Measurements from ENCODE around the gene GPR37. TPM values are rescaled to one million over a fixed set of nuclear protein-coding genes. Genes with fewer than 3 reads are reported as not detected.

The GPR37 gene
- total RNA-seq, 1 donor = under 0.01 TPM

DNA sequence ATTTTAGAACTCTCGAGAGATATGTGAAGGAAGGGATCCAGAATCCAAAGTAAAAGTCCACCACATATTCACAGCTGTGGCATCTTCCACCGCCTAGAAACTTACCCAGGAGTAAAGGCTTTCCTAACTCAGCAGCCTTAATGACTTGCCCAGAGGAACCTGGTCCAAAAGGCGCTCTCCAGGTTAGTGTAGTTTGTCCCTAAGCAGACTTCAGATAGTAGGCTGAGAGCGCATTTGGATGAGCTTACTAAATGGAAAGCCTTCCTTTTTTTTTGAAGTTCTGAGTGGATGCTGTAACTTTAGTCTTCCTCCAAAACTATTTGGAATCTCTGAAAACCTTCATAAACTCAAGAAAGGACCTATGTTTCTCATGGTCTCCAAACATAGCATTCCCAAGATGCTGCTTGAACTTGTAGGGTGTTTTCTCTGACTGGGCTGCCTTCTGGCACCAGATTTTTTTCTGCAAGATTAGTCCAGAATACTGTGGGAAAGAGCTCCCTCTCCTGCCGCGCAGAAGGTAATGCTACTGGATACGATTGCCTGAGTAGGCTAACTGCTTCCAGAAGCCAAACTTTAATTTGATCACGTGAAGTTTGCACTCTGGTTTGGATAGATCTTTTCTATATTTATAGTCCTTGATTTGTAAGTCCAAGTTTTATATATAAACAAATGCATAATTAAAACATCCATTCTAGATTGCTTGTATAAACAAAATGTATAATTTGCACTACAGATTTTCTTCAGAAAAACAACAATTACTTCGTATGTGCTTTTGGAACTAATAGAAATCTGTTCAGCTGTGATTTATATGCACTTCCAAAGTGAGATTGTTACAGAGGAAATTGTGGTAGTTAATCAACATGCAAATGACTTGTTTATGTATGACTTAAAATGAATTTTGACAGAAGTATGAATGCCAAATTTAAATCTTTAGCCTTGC is 19.6 kb upstream of the GPR37 start:
- Histone ChIP-seq H3K27ac (ENCODE audit: low read depth, low read length) (no peak overlapping the region), H3K4me2 (ENCODE audit: insufficient read depth, low read length) (no peak overlapping the region), H3K79me2 (ENCODE audit: insufficient read depth, low read length) (no peaks in the 10 kb centered on the region), H2AFZ (ENCODE audit: low read length) (no peak overlapping the region), H3K4me3 (ENCODE audit: insufficient read depth, low read length) (no peak overlapping the region), H3K9me3 (ENCODE audit: low read depth, low read length) (no peaks in the 10 kb centered on the region), H3K27me3 (ENCODE audit: insufficient read depth, low read length) (no peaks in the 10 kb centered on the region), H4K20me1 (ENCODE audit: insufficient read depth, low read length) (no peaks in the 10 kb centered on the region), H3K4me1 (ENCODE audit: insufficient read depth, low read length) (no peaks in the 10 kb centered on the region), H3K36me3 (ENCODE audit: insufficient read depth, low read length) (no peaks in the 10 kb centered on the region)
- peak; percentile 58 for DNase-seq (ENCODE audit: insufficient read length, low spot score, missing footprints)
- TF ChIP-seq, protein P1, sequence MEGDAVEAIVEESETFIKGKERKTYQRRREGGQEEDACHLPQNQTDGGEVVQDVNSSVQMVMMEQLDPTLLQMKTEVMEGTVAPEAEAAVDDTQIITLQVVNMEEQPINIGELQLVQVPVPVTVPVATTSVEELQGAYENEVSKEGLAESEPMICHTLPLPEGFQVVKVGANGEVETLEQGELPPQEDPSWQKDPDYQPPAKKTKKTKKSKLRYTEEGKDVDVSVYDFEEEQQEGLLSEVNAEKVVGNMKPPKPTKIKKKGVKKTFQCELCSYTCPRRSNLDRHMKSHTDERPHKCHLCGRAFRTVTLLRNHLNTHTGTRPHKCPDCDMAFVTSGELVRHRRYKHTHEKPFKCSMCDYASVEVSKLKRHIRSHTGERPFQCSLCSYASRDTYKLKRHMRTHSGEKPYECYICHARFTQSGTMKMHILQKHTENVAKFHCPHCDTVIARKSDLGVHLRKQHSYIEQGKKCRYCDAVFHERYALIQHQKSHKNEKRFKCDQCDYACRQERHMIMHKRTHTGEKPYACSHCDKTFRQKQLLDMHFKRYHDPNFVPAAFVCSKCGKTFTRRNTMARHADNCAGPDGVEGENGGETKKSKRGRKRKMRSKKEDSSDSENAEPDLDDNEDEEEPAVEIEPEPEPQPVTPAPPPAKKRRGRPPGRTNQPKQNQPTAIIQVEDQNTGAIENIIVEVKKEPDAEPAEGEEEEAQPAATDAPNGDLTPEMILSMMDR (IDR thresholded peaks at IDR 0.05; ENCODE audit: extremely low read depth, low read depth, low read length) = peak; percentile 87

GRCh38 chr7:124783271-124783670 is 17.7 kb upstream of the GPR37 start:
- TF ChIP-seq, protein P1 (IDR thresholded peaks at IDR 0.05; ENCODE audit: extremely low read depth, low read depth, low read length) = no peak
- Histone ChIP-seq H3K4me3 (ENCODE audit: insufficient read depth, low read length) (no peak overlapping the region), H4K20me1 (ENCODE audit: insufficient read depth, low read length) (no peaks in the 10 kb centered on the region), H3K36me3 (ENCODE audit: insufficient read depth, low read length) (no peaks in the 10 kb centered on the region), H3K4me2 (ENCODE audit: insufficient read depth, low read length) (no peak overlapping the region), H3K79me2 (ENCODE audit: insufficient read depth, low read length) (no peaks in the 10 kb centered on the region), H3K27ac (ENCODE audit: low read depth, low read length) (no peak overlapping the region), H3K4me1 (ENCODE audit: insufficient read depth, low read length) (no peaks in the 10 kb centered on the region), H3K27me3 (ENCODE audit: insufficient read depth, low read length) (no peaks in the 10 kb centered on the region), H2AFZ (ENCODE audit: low read length) (no peak overlapping the region), H3K9me3 (ENCODE audit: low read depth, low read length) (no peaks in the 10 kb centered on the region)
- no peak for DNase-seq (ENCODE audit: insufficient read length, low spot score, missing footprints)

GRCh38 chr7:124781907-124782734 is 16.5 kb upstream of the GPR37 start:
- no peaks in the 10 kb centered on the region for H3K9me3 ChIP-seq (ENCODE audit: low read depth, low read length)
- H4K20me1 ChIP-seq (ENCODE audit: insufficient read depth, low read length) = no peaks in the 10 kb centered on the region
- TF ChIP-seq, protein P1 (IDR thresholded peaks at IDR 0.05; ENCODE audit: extremely low read depth, low read depth, low read length) = no peak
- H3K79me2 ChIP-seq (ENCODE audit: insufficient read depth, low read length) = no peaks in the 10 kb centered on the region
- H3K27ac ChIP-seq (ENCODE audit: low read depth, low read length) = no peak overlapping the region
- no peaks in the 10 kb centered on the region for H3K27me3 ChIP-seq (ENCODE audit: insufficient read depth, low read length)
- no peaks in the 10 kb centered on the region for H3K4me1 ChIP-seq (ENCODE audit: insufficient read depth, low read length)
- no peaks in the 10 kb centered on the region for H3K36me3 ChIP-seq (ENCODE audit: insufficient read depth, low read length)
- H3K4me2 ChIP-seq (ENCODE audit: insufficient read depth, low read length) = no peak overlapping the region
- no peak overlapping the region for H3K4me3 ChIP-seq (ENCODE audit: insufficient read depth, low read length)
- no peak overlapping the region for H2AFZ ChIP-seq (ENCODE audit: low read length)
- no peak for DNase-seq (ENCODE audit: insufficient read length, low spot score, missing footprints)

- DNase-seq (ENCODE audit: insufficient read length, low spot score, missing footprints) = no peak
- Histone ChIP-seq H3K27me3 (ENCODE audit: insufficient read depth, low read length) (no peaks in the 10 kb centered on the region), H2AFZ (ENCODE audit: low read length) (no peak overlapping the region), H3K79me2 (ENCODE audit: insufficient read depth, low read length) (no peaks in the 10 kb centered on the region), H3K9me3 (ENCODE audit: low read depth, low read length) (no peaks in the 10 kb centered on the region), H3K4me1 (ENCODE audit: insufficient read depth, low read length) (no peaks in the 10 kb centered on the region), H3K36me3 (ENCODE audit: insufficient read depth, low read length) (no peaks in the 10 kb centered on the region), H4K20me1 (ENCODE audit: insufficient read depth, low read length) (no peaks in the 10 kb centered on the region), H3K4me3 (ENCODE audit: insufficient read depth, low read length) (no peak overlapping the region), H3K4me2 (ENCODE audit: insufficient read depth, low read length) (no peak overlapping the region), H3K27ac (ENCODE audit: low read depth, low read length) (no peak overlapping the region)
- TF ChIP-seq, protein P1 (IDR thresholded peaks at IDR 0.05; ENCODE audit: extremely low read depth, low read depth, low read length) = no peak
Measured at GRCh38 chr7:124781418-124781817, 15.8 kb upstream of the GPR37 start.
